Thymus (tissue), 14 donors: Measurements from ENCODE around the gene GALNT10. TPM values are rescaled to one million over a fixed set of nuclear protein-coding genes. Genes with fewer than 3 reads are reported as not detected.
"Not testable (repeated sequence)": the region's sequence is repeated elsewhere in the genome, so short reads cannot be mapped to it uniquely, and the experiment has no call there.

Experiments
- DNase-seq, 9 donors: peaks; one replicate each; pipeline ENCODE4 v3.0.0-alpha.2; 2013; ENCODE audit warnings: low spot score in 9 of 9, low read depth in 6 of 9, missing footprints in 1 of 9
- H3K27ac ChIP-seq, 2 donors: one replicate each; pipeline ENCODE4 v1.5.1; 2013; ENCODE audit warnings: control low read depth in 1 of 2, low read depth in 1 of 2, low read length in 1 of 2, mild to moderate bottlenecking in 1 of 2, moderate library complexity in 1 of 2
- H3K27me3 ChIP-seq, 2 donors: one replicate each; pipeline ENCODE4 v1.5.1; 2013; ENCODE audit warnings: low read length in 1 of 2; ENCODE audit not compliant: control insufficient read depth in 2 of 2, insufficient read depth in 1 of 2
- H3K36me3 ChIP-seq, 2 donors: one replicate each; pipeline ENCODE4 v1.5.1; 2013; ENCODE audit warnings: low read length in 1 of 2, mild to moderate bottlenecking in 1 of 2, moderate library complexity in 1 of 2; ENCODE audit not compliant: control insufficient read depth in 2 of 2, insufficient read depth in 2 of 2
- H3K4me1 ChIP-seq, 2 donors: one replicate each; pipeline ENCODE4 v1.5.1; 2013; ENCODE audit warnings: low read length in 2 of 2; ENCODE audit not compliant: control insufficient read depth in 2 of 2, insufficient read depth in 2 of 2
- H3K4me3 ChIP-seq, 2 donors: one replicate each; pipeline ENCODE4 v1.5.1; 2013; ENCODE audit warnings: low read length in 2 of 2, control low read depth in 1 of 2, mild to moderate bottlenecking in 1 of 2
- H3K9me3 ChIP-seq, 2 donors: one replicate each; pipeline ENCODE4 v1.5.1; 2013; ENCODE audit warnings: low read length in 1 of 2, mild to moderate bottlenecking in 1 of 2; ENCODE audit not compliant: control insufficient read depth in 2 of 2, insufficient read depth in 1 of 2
- WGBS: extraction: QIAGEN DNeasy Blood & Tissue Kit; methylation state at CpG from one replicate; pipeline ENCODE4 v1.1.7; 2013; 5-methylcytosine and 5-hydroxymethylcytosine counted together
- long read RNA-seq, 10 donors: transcript quantifications; one replicate each; lab custom pipeline, GENCODE V29; 2026
- polyA plus RNA-seq: library from polyadenylated mRNA; stranded (reverse); fragments of 200-250 nt; gene quantifications from one replicate; pipeline ENCODE4 v1.2.3, GENCODE V29; 2013
- total RNA-seq: library from RNA; stranded (reverse); fragments of 120-200 nt; gene quantifications from one replicate; pipeline ENCODE4 v1.2.4, GENCODE V29; 2013
- donor health status: healthy.

GALNT10 gene, protein sequence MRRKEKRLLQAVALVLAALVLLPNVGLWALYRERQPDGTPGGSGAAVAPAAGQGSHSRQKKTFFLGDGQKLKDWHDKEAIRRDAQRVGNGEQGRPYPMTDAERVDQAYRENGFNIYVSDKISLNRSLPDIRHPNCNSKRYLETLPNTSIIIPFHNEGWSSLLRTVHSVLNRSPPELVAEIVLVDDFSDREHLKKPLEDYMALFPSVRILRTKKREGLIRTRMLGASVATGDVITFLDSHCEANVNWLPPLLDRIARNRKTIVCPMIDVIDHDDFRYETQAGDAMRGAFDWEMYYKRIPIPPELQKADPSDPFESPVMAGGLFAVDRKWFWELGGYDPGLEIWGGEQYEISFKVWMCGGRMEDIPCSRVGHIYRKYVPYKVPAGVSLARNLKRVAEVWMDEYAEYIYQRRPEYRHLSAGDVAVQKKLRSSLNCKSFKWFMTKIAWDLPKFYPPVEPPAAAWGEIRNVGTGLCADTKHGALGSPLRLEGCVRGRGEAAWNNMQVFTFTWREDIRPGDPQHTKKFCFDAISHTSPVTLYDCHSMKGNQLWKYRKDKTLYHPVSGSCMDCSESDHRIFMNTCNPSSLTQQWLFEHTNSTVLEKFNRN
- total RNA-seq, result 8.7 TPM
- 9.7 TPM for polyA plus RNA-seq
- long read RNA-seq, donor 1, result 0 reads
- long read RNA-seq, donor 2, result 0 reads
- long read RNA-seq, donor 3, full-length matches to known transcripts, result 1 of 1 reads
- long read RNA-seq, donor 3, partial matches to known transcripts, result 0 of 1 reads
- long read RNA-seq, donor 3, other reads (novel, unspliced or antisense), result 0 of 1 reads
- long read RNA-seq, donor 4, full-length matches to known transcripts, result 1 of 1 reads
- long read RNA-seq, donor 4, partial matches to known transcripts, result 0 of 1 reads
- long read RNA-seq, donor 4, other reads (novel, unspliced or antisense), result 0 of 1 reads
- long read RNA-seq, donor 5, full-length matches to known transcripts, result 2 of 2 reads
- long read RNA-seq, donor 5, partial matches to known transcripts, result 0 of 2 reads
- long read RNA-seq, donor 5, other reads (novel, unspliced or antisense), result 0 of 2 reads
- long read RNA-seq, donor 6, full-length matches to known transcripts, result 3 of 3 reads
- long read RNA-seq, donor 6, partial matches to known transcripts, result 0 of 3 reads
- long read RNA-seq, donor 6, other reads (novel, unspliced or antisense), result 0 of 3 reads
- long read RNA-seq, donor 7, full-length matches to known transcripts, result 3 of 3 reads
- long read RNA-seq, donor 7, partial matches to known transcripts, result 0 of 3 reads
- long read RNA-seq, donor 7, other reads (novel, unspliced or antisense), result 0 of 3 reads
- long read RNA-seq, donor 8, full-length matches to known transcripts, result 2 of 2 reads
- long read RNA-seq, donor 8, partial matches to known transcripts, result 0 of 2 reads
- long read RNA-seq, donor 8, other reads (novel, unspliced or antisense), result 0 of 2 reads
- long read RNA-seq, donor 9, full-length matches to known transcripts, result 1 of 1 reads
- long read RNA-seq, donor 9, partial matches to known transcripts, result 0 of 1 reads
- long read RNA-seq, donor 9, other reads (novel, unspliced or antisense), result 0 of 1 reads
- long read RNA-seq, donor 10, full-length matches to known transcripts, result 3 of 3 reads
- long read RNA-seq, donor 10, partial matches to known transcripts, result 0 of 3 reads
- long read RNA-seq, donor 10, other reads (novel, unspliced or antisense), result 0 of 3 reads

DNA sequence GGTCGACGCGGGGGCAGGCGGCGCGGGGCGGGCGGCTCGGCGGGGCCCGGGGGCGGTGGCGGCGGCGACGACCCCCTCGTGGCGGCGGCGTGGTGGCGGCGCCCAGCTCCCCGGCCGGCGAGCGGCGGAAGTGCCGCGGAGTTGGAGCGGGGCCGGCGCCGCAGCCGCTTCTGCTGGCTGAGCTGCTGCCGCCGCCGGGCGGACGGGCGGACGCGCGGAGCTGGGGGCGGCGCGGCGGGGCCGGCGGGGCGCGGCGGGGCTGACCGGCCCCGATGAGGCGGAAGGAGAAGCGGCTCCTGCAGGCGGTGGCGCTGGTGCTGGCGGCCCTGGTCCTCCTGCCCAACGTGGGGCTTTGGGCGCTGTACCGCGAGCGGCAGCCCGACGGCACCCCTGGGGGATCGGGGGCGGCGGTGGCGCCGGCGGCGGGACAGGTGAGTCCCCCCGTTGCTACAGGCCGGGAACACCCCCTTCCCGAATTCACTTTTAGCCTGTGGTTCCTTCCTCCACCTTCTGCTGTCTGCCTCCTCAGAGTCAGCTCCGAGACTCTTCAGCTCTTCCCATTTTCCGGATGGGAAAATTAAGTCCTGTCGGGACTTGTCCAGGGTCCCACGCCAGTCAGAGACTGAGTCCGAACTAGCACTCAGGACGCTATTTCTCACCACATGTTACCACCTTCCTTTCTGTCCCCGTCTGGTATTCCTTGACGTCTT is at the start of gene GALNT10:
GALNT10 (plus strand) TSS at position 139 of the 710 bp plus-strand sequence; CDS start at position 273, 134 bp downstream.
- Histone ChIP-seq H3K4me3 (peak within 1 kb of the TSS; percentile 85 to 86), H3K27me3 (peaks cover 8 to 31% of the 10 kb centered on the region in 2 donors), H3K9me3 (no peaks in the 10 kb centered on the region), H3K4me1 (peaks cover 3 to 19% of the 10 kb centered on the region in 2 donors), H3K36me3 (no peaks in the 10 kb centered on the region), H3K27ac (peak within 1 kb of the TSS; percentile 3 to 73)
- peak in 5 of 9 donors; percentile 38 to 72 (median 57) for DNase-seq
- 3% methylated on average over 84 of the region's 84 CpGs for WGBS

GRCh38 chr5:154141745-154142221 is 48.8 kb upstream of the GALNT10 start:
- 88% methylated on average over 1 of the region's 1 CpG for WGBS
- peak overlapping the region in 1 of 2 donors; percentile 49 for H3K27ac ChIP-seq
- H3K4me3 ChIP-seq, result no peak overlapping the region
- H3K4me1 ChIP-seq, result no peaks in the 10 kb centered on the region
- H3K36me3 ChIP-seq, result no peaks in the 10 kb centered on the region
- DNase-seq, result peak in 1 of 9 donors; percentile 1
- H3K27me3 ChIP-seq, result no peaks in the 10 kb centered on the region
- no peaks in the 10 kb centered on the region for H3K9me3 ChIP-seq

- 94% methylated on average over 6 of the region's 6 CpGs for WGBS
- Histone ChIP-seq H3K27ac (no peak overlapping the region), H3K27me3 (peaks cover 0 to 2% of the 10 kb centered on the region in 2 donors), H3K9me3 (no peaks in the 10 kb centered on the region), H3K36me3 (no peaks in the 10 kb centered on the region), H3K4me1 (no peaks in the 10 kb centered on the region), H3K4me3 (no peak overlapping the region)
- DNase-seq, result no peak
These were observed 47.3 kb upstream of the GALNT10 start for GRCh38 chr5:154143211-154143641.

DNA sequence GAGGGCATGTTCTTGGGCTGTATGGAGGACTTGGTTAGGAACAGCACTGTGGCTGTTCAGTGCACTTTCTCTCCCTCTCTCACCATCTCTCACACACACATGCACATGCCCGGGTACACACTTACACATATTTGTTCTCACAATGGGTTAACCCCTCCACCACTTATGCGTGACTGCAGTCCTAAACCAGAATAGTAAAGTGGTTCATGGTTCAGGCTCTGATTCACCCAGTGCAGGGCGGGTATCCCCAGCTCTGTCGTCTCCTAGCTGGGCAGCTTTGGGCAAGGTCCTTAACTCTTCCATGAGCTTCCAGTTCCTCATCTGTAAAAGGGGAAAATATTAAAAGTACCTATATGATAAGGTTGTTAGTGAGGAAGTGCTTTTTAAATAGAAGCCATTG is 45.3 kb upstream of the GALNT10 start:
- H3K36me3 ChIP-seq, result no peaks in the 10 kb centered on the region
- no peaks in the 10 kb centered on the region for H3K9me3 ChIP-seq
- H3K4me1 ChIP-seq, result no peaks in the 10 kb centered on the region
- DNase-seq, result no peak
- 93% methylated on average over 4 of the region's 4 CpGs for WGBS
- H3K4me3 ChIP-seq, result no peak overlapping the region
- H3K27me3 ChIP-seq, result peaks cover 0 to 2% of the 10 kb centered on the region in 2 donors
- no peak overlapping the region for H3K27ac ChIP-seq

DNA sequence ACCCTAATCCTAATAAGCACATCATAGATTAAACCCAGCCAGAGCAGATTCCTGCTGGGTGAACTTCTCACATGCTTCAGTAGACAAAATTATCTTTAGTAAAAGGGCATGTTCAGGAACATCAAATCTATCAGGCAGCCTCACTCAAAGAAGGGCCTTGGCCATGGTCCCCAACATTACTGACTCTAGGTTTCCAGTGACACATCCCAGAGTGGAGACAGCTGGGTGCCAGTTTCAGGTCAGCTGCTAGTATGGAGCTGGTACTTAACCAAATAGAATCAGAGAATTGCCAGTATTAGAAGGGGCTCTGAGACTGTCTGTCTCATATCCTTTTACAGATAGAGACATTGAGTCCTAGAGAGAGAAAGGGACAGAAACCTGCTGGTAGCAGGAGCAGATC is 44.1 kb upstream of the GALNT10 start:
- no peak for DNase-seq
- Histone ChIP-seq H3K36me3 (no peaks in the 10 kb centered on the region), H3K9me3 (no peaks in the 10 kb centered on the region), H3K27me3 (peaks cover 0 to 2% of the 10 kb centered on the region in 2 donors), H3K4me3 (no peak overlapping the region), H3K27ac (no peak overlapping the region), H3K4me1 (no peaks in the 10 kb centered on the region)

DNA sequence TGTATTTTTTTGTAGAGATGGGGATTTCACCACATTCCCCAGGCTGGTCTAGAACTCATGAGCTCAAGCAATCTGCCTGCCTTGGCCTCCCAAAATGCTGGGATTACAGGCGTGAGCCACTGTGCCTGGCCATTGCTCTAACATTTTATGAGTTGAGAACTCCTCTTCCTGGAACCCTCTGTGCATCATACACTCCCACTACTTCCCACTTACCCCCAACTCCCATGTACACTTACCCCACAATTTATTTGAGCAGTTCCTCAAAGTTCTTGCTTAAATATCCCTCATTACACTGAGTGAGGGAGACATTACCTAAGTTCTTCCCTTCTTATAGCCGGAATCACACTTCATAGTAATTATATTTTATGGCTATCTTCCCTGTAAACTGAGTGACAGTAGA is 42.9 kb upstream of the GALNT10 start:
- Histone ChIP-seq H3K36me3 (no peaks in the 10 kb centered on the region), H3K9me3 (no peaks in the 10 kb centered on the region)

GRCh38 chr5:154150471-154150870 is 40.1 kb upstream of the GALNT10 start:
- not testable (repeated sequence) for H3K27ac ChIP-seq, H3K4me1 ChIP-seq, H3K27me3 ChIP-seq, DNase-seq, H3K9me3 ChIP-seq, H3K4me3 ChIP-seq, H3K36me3 ChIP-seq
- 97% methylated on average over 2 of the region's 2 CpGs for WGBS

More for the DNA sequence above, 42.9 kb upstream of the GALNT10 start:
- no peak for DNase-seq
- 92% methylated on average over 2 of the region's 2 CpGs for WGBS
- H3K27me3 ChIP-seq, result peaks cover 0 to 2% of the 10 kb centered on the region in 2 donors
- no peak overlapping the region for H3K4me3 ChIP-seq
- H3K27ac ChIP-seq, result no peak overlapping the region
- no peaks in the 10 kb centered on the region for H3K4me1 ChIP-seq
